ENCODE results near the gene ZMYND8.
A peak's percentile ranks its signal among the peaks of the same experiment; 100 is the strongest.

GRCh38 chr20:47304287-47304686, 52.2 kb downstream of the ZMYND8 start:
- TF ChIP-seq, protein P1, sequence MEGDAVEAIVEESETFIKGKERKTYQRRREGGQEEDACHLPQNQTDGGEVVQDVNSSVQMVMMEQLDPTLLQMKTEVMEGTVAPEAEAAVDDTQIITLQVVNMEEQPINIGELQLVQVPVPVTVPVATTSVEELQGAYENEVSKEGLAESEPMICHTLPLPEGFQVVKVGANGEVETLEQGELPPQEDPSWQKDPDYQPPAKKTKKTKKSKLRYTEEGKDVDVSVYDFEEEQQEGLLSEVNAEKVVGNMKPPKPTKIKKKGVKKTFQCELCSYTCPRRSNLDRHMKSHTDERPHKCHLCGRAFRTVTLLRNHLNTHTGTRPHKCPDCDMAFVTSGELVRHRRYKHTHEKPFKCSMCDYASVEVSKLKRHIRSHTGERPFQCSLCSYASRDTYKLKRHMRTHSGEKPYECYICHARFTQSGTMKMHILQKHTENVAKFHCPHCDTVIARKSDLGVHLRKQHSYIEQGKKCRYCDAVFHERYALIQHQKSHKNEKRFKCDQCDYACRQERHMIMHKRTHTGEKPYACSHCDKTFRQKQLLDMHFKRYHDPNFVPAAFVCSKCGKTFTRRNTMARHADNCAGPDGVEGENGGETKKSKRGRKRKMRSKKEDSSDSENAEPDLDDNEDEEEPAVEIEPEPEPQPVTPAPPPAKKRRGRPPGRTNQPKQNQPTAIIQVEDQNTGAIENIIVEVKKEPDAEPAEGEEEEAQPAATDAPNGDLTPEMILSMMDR (IDR thresholded peaks at IDR 0.05): peak in 1 of 6 experiments; percentile 3
- TF ChIP-seq POLR2A (IDR thresholded peaks at IDR 0.05): no peak

All from thyroid gland (tissue), 4 donors.